ENCODE data around the gene GRIK4. TPM values are rescaled to one million over a fixed set of nuclear protein-coding genes. Genes with fewer than 3 reads are reported as not detected.
"Not testable (repeated sequence)": the region's sequence is repeated elsewhere in the genome, so short reads cannot be mapped to it uniquely, and the experiment has no call there.

Gene GRIK4
- total RNA-seq, 1 donor from 2014 or later, result 0.89 TPM

GRCh38 chr11:120501440-120501839, 10.1 kb upstream of the GRIK4 start:
- no peak for DNase-seq (ENCODE audit: low read depth, low spot score)
- Mint-ChIP-seq H3K27ac (ENCODE audit: unreplicated experiment) (no peak overlapping the region), H3K4me1 (peaks cover 12% of the 10 kb centered on the region), H3K36me3 (ENCODE audit: low read depth) (no peaks in the 10 kb centered on the region), H3K27me3 (ENCODE audit: low read depth) (peaks cover 11% of the 10 kb centered on the region), H3K9me3 (no peaks in the 10 kb centered on the region), H3K4me3 (no peak overlapping the region)
- TF ChIP-seq, protein P1, sequence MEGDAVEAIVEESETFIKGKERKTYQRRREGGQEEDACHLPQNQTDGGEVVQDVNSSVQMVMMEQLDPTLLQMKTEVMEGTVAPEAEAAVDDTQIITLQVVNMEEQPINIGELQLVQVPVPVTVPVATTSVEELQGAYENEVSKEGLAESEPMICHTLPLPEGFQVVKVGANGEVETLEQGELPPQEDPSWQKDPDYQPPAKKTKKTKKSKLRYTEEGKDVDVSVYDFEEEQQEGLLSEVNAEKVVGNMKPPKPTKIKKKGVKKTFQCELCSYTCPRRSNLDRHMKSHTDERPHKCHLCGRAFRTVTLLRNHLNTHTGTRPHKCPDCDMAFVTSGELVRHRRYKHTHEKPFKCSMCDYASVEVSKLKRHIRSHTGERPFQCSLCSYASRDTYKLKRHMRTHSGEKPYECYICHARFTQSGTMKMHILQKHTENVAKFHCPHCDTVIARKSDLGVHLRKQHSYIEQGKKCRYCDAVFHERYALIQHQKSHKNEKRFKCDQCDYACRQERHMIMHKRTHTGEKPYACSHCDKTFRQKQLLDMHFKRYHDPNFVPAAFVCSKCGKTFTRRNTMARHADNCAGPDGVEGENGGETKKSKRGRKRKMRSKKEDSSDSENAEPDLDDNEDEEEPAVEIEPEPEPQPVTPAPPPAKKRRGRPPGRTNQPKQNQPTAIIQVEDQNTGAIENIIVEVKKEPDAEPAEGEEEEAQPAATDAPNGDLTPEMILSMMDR (conservative IDR thresholded peaks at IDR 0.05), result no peak

- Mint-ChIP-seq H3K4me1 (peaks cover 12% of the 10 kb centered on the region), H3K27ac (ENCODE audit: unreplicated experiment) (no peak overlapping the region), H3K27me3 (ENCODE audit: low read depth) (peaks cover 19% of the 10 kb centered on the region), H3K9me3 (no peaks in the 10 kb centered on the region), H3K4me3 (no peak overlapping the region), H3K36me3 (ENCODE audit: low read depth) (no peaks in the 10 kb centered on the region)
- TF ChIP-seq, protein P1 (conservative IDR thresholded peaks at IDR 0.05), result no peak
- DNase-seq (ENCODE audit: low read depth, low spot score), result no peak
Observed at GRCh38 chr11:120501976-120502755, 9.4 kb upstream of the GRIK4 start.

GRCh38 chr11:120503529-120503928, 8.0 kb upstream of the GRIK4 start:
- DNase-seq (ENCODE audit: low read depth, low spot score); H3K4me3 Mint-ChIP-seq; H3K9me3 Mint-ChIP-seq; H3K36me3 Mint-ChIP-seq (ENCODE audit: low read depth); H3K27ac Mint-ChIP-seq (ENCODE audit: unreplicated experiment): not testable (repeated sequence)
- peaks cover 12% of the 10 kb centered on the region for H3K4me1 Mint-ChIP-seq
- peaks cover 27% of the 10 kb centered on the region for H3K27me3 Mint-ChIP-seq (ENCODE audit: low read depth)

DNA sequence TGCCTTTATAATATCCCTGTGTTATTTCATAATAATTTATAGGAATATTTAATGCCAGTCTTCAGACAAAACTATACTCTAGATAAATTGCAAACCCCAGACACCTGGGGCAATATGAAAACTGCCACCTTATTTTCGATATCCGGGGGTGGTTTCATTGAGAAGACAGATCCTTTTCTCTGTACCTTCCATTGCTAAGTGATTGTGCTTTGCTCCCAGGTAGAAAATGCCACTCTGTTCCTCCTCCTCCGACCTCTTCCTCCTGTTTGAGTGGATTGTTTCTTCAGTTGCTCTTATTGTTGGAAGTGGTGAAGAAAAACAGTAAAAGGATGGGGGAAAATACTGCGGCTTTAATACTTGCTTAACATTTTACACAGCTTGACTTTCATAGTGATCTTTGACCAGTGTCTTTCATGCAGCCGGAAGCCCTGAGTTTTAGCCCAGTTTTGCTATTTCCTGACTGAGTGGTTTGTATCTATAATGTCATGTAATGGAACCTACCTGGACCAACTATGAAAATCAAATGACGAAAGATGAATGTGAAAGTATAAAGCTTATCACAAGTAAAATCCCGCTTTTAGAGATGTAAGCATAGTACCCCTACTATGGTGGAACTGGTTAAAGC, 5.6 kb upstream of the GRIK4 start:
- peaks cover 49% of the 10 kb centered on the region for H3K27me3 Mint-ChIP-seq (ENCODE audit: low read depth)
- no peaks in the 10 kb centered on the region for H3K36me3 Mint-ChIP-seq (ENCODE audit: low read depth)
- no peaks in the 10 kb centered on the region for H3K9me3 Mint-ChIP-seq

GRCh38 chr11:120509346-120510053, 2.0 kb upstream of the GRIK4 start:
- Mint-ChIP-seq H3K4me1 (peaks cover 3% of the 10 kb centered on the region), H3K27me3 (ENCODE audit: low read depth) (peaks cover 74% of the 10 kb centered on the region), H3K9me3 (no peaks in the 10 kb centered on the region), H3K36me3 (ENCODE audit: low read depth) (no peaks in the 10 kb centered on the region), H3K27ac (ENCODE audit: unreplicated experiment) (no peak overlapping the region), H3K4me3 (peak overlapping the region; percentile 76)
- TF ChIP-seq, protein P1 (conservative IDR thresholded peaks at IDR 0.05), result no peak
- DNase-seq (ENCODE audit: low read depth, low spot score), result no peak

More for the DNA sequence above, 5.6 kb upstream of the GRIK4 start:
- Mint-ChIP-seq H3K4me1 (peaks cover 14% of the 10 kb centered on the region), H3K27ac (ENCODE audit: unreplicated experiment) (no peak overlapping the region), H3K4me3 (no peak overlapping the region)
- DNase-seq (ENCODE audit: low read depth, low spot score), result no peak
- TF ChIP-seq, protein P1 (conservative IDR thresholded peaks at IDR 0.05), result no peak
